Ovary (tissue), 3 donors: ENCODE results near the gene ERN1.

Experiments
- CTCF ChIP-seq, 3 donors: fragments of 450-650 bp in 2 of 3; fragments of 200-600 bp in 1 of 3; IDR thresholded peaks; one replicate each; pipeline versions ENCODE4 v1.5.1 to v1.8.0; 2016 to 2022; ENCODE audit warnings: antibody characterized with exemption in 3 of 3, mild to moderate bottlenecking in 1 of 3
- EP300 ChIP-seq: sonication (generic); formaldehyde crosslinking; IDR thresholded peaks from one replicate; pipeline ENCODE4 v1.6.1; 2017; ENCODE audit warnings: antibody characterized with exemption
- POLR2A ChIP-seq: fragments of 450-650 bp; IDR thresholded peaks from one replicate; pipeline ENCODE4 v1.6.1; 2017; ENCODE audit warnings: antibody characterized with exemption, mild to moderate bottlenecking, moderate library complexity
- donor health status: DM: no; HTN: no; CAD: no.

- no peak for TF ChIP-seq POLR2A
- TF ChIP-seq CTCF (IDR thresholded peaks at IDR 0.05): no peak
- no peak for TF ChIP-seq EP300
These were observed 113.6 kb downstream of the ERN1 start for GRCh38 chr17:64016231-64016784.
